Mesothelial cell of epicardium (in vitro differentiated cells): ENCODE results near the gene ENG. TPM values are rescaled to one million over a fixed set of nuclear protein-coding genes. Genes with fewer than 3 reads are reported as not detected.

ENCODE experiments used
- DNase-seq, 2 experiments: peaks; one replicate each; pipeline ENCODE4 v3.0.0; 2021; ENCODE audit warnings: low spot score in 2 of 2; ENCODE audit not compliant: unreplicated experiment in 2 of 2
- H3K27ac Mint-ChIP-seq: 2 replicates; pipeline ENCODE4 v1.8.0; 2021; ENCODE audit warnings: mixed read lengths
- H3K27me3 Mint-ChIP-seq: 2 replicates; pipeline ENCODE4 v1.8.0; 2021; ENCODE audit warnings: low read depth, mixed read lengths
- H3K36me3 Mint-ChIP-seq: 2 replicates; pipeline ENCODE4 v1.8.0; 2021; ENCODE audit warnings: mixed read lengths
- H3K4me1 Mint-ChIP-seq: 2 replicates; pipeline ENCODE4 v1.8.0; 2021; ENCODE audit warnings: mixed read lengths
- H3K4me3 Mint-ChIP-seq: 2 replicates; pipeline ENCODE4 v1.8.0; 2021; ENCODE audit warnings: mild to moderate bottlenecking, moderate library complexity, mixed read lengths
- H3K9me3 Mint-ChIP-seq: 2 replicates; pipeline ENCODE4 v1.8.0; 2021; ENCODE audit warnings: mixed read lengths
- CTCF ChIP-seq: fragments of 200-600 bp; sonication (generic); IDR thresholded peaks from one replicate; pipeline ENCODE4 v1.5.0; 2021; ENCODE audit warnings: antibody characterized with exemption; ENCODE audit not compliant: unreplicated experiment
- total RNA-seq: library from RNA; stranded (reverse); gene quantifications from 3 replicates; pipeline ENCODE4 v1.2.1, GENCODE V29; 2021

The ENG gene
- total RNA-seq, 1 donor from 2014 or later = 8.5 TPM

- no peak for TF ChIP-seq CTCF
- Mint-ChIP-seq H3K27ac (no peak overlapping the region), H3K27me3 (no peaks in the 10 kb centered on the region), H3K4me1 (no peaks in the 10 kb centered on the region), H3K4me3 (no peak overlapping the region), H3K36me3 (peaks cover 61% of the 10 kb centered on the region), H3K9me3 (peaks cover 22% of the 10 kb centered on the region)
- no peak for DNase-seq
Observed at GRCh38 chr9:127890053-127890452, 35.6 kb upstream of the ENG start.

GRCh38 chr9:127887792-127888191 is 33.3 kb upstream of the ENG start:
- peaks cover 5% of the 10 kb centered on the region for H3K9me3 Mint-ChIP-seq
- H3K4me3 Mint-ChIP-seq = no peak overlapping the region
- no peaks in the 10 kb centered on the region for H3K4me1 Mint-ChIP-seq
- H3K27ac Mint-ChIP-seq = no peak overlapping the region
- DNase-seq = no peak
- TF ChIP-seq CTCF = peak; percentile 24
- H3K27me3 Mint-ChIP-seq = no peaks in the 10 kb centered on the region
- H3K36me3 Mint-ChIP-seq = peaks cover 40% of the 10 kb centered on the region

GRCh38 chr9:127886401-127886972 is 32.0 kb upstream of the ENG start:
- no peak overlapping the region for H3K4me3 Mint-ChIP-seq

GRCh38 chr9:127885508-127886281 is 31.2 kb upstream of the ENG start:
- H3K27ac Mint-ChIP-seq = no peak overlapping the region
- no peaks in the 10 kb centered on the region for H3K27me3 Mint-ChIP-seq
- DNase-seq = no peak
- H3K4me3 Mint-ChIP-seq = no peak overlapping the region
- no peaks in the 10 kb centered on the region for H3K4me1 Mint-ChIP-seq
- H3K36me3 Mint-ChIP-seq = peaks cover 26% of the 10 kb centered on the region
- TF ChIP-seq CTCF = no peak
- H3K9me3 Mint-ChIP-seq = no peaks in the 10 kb centered on the region

More at GRCh38 chr9:127886401-127886972, 32.0 kb upstream of the ENG start:
- Mint-ChIP-seq H3K4me1 (no peaks in the 10 kb centered on the region), H3K27ac (peak overlapping the region; percentile 30), H3K27me3 (no peaks in the 10 kb centered on the region), H3K36me3 (peaks cover 32% of the 10 kb centered on the region), H3K9me3 (no peaks in the 10 kb centered on the region)
- TF ChIP-seq CTCF = no peak
- no peak for DNase-seq

- Mint-ChIP-seq H3K9me3 (no peaks in the 10 kb centered on the region), H3K4me3 (no peak overlapping the region), H3K27me3 (no peaks in the 10 kb centered on the region), H3K4me1 (no peaks in the 10 kb centered on the region), H3K36me3 (peaks cover 22% of the 10 kb centered on the region), H3K27ac (no peak overlapping the region)
- no peak for DNase-seq
- no peak for TF ChIP-seq CTCF
Observed at GRCh38 chr9:127884976-127885490, 30.6 kb upstream of the ENG start.
